GM12892 (cell line): ENCODE data around the gene DOK7.
"Not testable (repeated sequence)": the region's sequence is repeated elsewhere in the genome, so short reads cannot be mapped to it uniquely, and the experiment has no call there.

Experiments used
- DNase-seq: peaks from one replicate; pipeline ENCODE4 v3.0.0; 2011; ENCODE audit not compliant: insufficient read length
- FAIRE-seq: peaks from 2 replicates; lab custom pipeline; 2011; peaks lifted over from hg19 to GRCh38; lab: Jason Lieb, UNC
- POLR2A ChIP-seq: IDR thresholded peaks from 2 replicates; pipeline ENCODE4 v1.6.1; 2011; ENCODE audit warnings: low read depth, low read length, control low read depth
- POLR2AphosphoS5 ChIP-seq: IDR thresholded peaks from 2 replicates; pipeline ENCODE4 v1.6.1; 2011; ENCODE audit warnings: low read depth, low read length, control low read depth
- TAF1 ChIP-seq: IDR thresholded peaks from 2 replicates; pipeline ENCODE4 v1.6.1; 2011; ENCODE audit warnings: low read depth, mild to moderate bottlenecking, control low read depth, low read length, borderline replicate concordance

The DOK7 gene

GRCh38 chr4:3500634-3501101, 37.6 kb downstream of the DOK7 start:
- DNase-seq = no peak
- no peak for FAIRE-seq
- TF ChIP-seq POLR2A (no peak), POLR2AphosphoS5 (no peak)

DNA sequence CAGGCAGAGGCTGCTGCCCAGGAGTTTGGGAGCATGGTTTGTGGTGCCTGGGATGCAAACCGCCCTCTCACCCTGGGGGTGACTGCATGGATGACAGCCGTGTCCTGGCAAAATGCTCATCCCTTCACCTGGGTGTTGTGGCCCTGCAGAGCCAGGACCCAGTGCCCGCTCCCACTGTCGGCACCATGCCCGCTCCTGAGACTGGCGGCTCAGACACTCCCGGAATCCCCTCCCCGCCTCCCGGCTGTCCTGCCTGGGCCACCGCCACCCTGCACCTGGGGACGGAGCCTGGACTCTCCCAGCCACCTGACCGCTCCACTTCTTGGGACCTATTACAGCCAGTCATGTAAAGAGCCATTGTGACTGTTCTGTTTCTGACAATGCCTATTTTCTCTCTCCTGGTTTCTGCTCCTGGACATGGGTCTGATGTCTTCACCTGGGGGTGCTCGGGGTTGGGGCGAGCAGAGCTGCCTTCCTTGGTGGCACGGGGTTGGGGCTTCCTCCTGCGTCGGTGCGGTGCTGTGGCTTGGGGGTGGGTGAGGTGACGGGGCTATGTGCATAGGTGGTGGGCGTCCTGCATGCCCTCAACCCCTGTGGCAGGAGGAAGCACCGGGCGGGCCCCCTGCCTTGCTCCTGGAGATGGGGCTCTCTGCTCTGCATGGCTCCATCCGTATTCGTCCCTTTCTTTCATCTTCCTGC, 38.2 kb downstream of the DOK7 start:
- FAIRE-seq (no peak), DNase-seq (no peak)
- TF ChIP-seq POLR2AphosphoS5 = no peak
- TF ChIP-seq POLR2A = no peak
- TF ChIP-seq TAF1 = no peak

- no peak for FAIRE-seq
- TF ChIP-seq POLR2AphosphoS5 (no peak), POLR2A (no peak), TAF1 (no peak)
- DNase-seq = no peak
Measured at GRCh38 chr4:3501825-3502425, 38.8 kb downstream of the DOK7 start.

- no peak for DNase-seq
- no peak for FAIRE-seq
- TF ChIP-seq POLR2AphosphoS5 = no peak
- no peak for TF ChIP-seq TAF1
- TF ChIP-seq POLR2A = no peak
Measured at GRCh38 chr4:3502941-3503936, 40.1 kb downstream of the DOK7 start.

- DNase-seq = no peak
- FAIRE-seq = no peak
- TF ChIP-seq POLR2AphosphoS5 (no peak), TAF1 (no peak)
Measured at GRCh38 chr4:3505231-3505630, 42.1 kb downstream of the DOK7 start.

DNA sequence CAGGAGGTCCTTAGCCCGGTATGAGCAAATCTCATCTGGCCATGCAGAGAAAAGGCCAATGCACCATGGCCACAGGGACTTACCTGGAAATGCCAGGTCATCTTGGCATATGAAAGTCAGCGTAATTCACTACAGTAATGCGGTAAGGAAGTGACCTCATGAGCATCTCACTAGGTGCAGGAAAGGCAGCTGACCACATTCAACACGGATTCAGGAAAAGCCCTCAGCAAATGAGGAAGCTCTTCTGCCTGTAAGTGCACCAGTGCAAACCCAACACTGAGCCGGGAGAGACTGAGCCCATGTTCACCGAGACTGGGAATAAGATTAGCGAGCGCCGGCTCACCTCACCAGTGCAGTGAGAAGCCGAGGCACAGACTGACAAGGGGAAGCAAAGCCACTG, 45.4 kb downstream of the DOK7 start:
- FAIRE-seq = no peak
- DNase-seq = no peak
- TF ChIP-seq POLR2A = no peak
- TF ChIP-seq TAF1 = no peak
- TF ChIP-seq POLR2AphosphoS5 = no peak

GRCh38 chr4:3510481-3510880, 47.4 kb downstream of the DOK7 start:
- FAIRE-seq (no peak), DNase-seq (no peak)
- TF ChIP-seq POLR2A (no peak), TAF1 (no peak), POLR2AphosphoS5 (no peak)

- FAIRE-seq (no peak), DNase-seq (no peak)
- TF ChIP-seq POLR2AphosphoS5 (no peak), TAF1 (no peak), POLR2A (no peak)
Measured at GRCh38 chr4:3511187-3511586, 48.1 kb downstream of the DOK7 start.

GRCh38 chr4:3511601-3512000, 48.5 kb downstream of the DOK7 start:
- not testable (repeated sequence) for FAIRE-seq, DNase-seq

- no peak for TF ChIP-seq POLR2A
- TF ChIP-seq POLR2AphosphoS5 = no peak
- no peak for TF ChIP-seq TAF1
- DNase-seq (no peak), FAIRE-seq (no peak)
Measured at GRCh38 chr4:3512279-3512678, 49.2 kb downstream of the DOK7 start.

DNA sequence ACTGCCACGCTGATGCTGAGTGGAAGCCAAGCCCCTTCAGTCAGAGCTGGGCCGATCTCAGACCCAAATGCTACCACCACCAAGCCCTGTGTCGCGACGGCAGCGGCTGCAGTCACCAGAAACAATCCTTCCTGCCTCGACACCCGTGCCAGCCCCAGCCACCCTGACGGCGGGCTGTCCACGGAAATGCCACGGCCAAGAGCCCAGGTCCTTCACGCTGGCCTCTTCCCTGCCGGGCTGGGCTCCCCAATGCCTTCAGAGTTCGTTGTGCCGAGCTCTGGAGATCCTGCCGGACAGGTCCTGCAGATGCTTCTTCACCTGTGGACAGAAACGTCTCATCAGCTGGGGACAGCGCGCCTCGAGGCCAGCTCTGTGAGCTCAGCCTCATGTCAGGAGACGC, 49.6 kb downstream of the DOK7 start:
- DNase-seq (no peak), FAIRE-seq (no peak)
- no peak for TF ChIP-seq POLR2AphosphoS5
- TF ChIP-seq POLR2A = no peak
- TF ChIP-seq TAF1 = no peak
